ENCODE results near the gene GRIN2A.

The GRIN2A gene

DNA sequence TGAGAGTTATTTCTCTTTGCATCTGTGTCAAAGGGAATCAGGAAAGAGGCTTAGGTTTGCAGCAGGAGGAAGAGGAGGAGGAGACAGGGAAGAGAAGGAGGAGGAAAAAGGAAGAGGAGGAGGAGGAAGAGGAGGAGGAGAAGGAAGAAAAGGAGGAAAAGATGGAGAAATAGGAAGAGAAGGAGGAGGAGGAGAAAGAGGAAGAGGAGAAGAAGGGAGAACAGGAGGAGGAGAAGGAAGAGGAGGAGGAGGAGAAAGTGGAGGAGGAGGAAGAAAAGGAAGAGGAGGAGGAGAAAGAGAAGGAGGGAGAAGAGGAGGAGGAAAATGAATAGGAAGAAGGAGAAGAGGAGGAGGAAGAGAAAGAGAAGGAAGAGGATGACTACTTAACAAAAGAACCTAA, 459.1 kb downstream of the GRIN2A start (continued):
- TF ChIP-seq, protein P1, sequence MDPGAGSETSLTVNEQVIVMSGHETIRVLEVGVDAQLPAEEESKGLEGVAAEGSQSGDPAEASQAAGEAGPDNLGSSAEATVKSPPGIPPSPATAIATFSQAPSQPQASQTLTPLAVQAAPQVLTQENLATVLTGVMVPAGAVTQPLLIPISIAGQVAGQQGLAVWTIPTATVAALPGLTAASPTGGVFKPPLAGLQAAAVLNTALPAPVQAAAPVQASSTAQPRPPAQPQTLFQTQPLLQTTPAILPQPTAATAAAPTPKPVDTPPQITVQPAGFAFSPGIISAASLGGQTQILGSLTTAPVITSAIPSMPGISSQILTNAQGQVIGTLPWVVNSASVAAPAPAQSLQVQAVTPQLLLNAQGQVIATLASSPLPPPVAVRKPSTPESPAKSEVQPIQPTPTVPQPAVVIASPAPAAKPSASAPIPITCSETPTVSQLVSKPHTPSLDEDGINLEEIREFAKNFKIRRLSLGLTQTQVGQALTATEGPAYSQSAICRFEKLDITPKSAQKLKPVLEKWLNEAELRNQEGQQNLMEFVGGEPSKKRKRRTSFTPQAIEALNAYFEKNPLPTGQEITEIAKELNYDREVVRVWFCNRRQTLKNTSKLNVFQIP (CRISPR knock-in tag; IDR thresholded peaks at IDR 0.05; ENCODE audit: borderline replicate concordance, low read depth) = no peak

DNA sequence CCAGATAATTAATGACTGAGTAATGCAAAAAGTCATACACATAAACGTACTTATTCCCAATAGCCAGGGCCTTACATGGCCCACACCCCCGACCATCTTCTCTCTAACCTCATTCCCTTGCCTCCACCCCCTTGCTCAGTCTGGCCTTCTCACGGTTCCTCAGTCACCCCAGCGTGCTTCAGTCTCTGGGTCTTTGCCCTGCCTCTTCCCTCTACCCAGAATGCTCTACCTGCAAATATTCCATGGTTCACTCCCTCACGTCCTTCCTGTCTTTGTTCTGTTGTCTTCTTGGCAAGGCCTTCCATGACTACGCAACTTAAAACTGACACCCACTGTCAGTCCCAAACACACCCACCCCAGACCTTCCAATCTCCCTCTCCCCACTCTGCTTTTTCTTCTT, 468.3 kb downstream of the GRIN2A start:
- ATAC-seq = no peak
- TF ChIP-seq, protein P2, sequence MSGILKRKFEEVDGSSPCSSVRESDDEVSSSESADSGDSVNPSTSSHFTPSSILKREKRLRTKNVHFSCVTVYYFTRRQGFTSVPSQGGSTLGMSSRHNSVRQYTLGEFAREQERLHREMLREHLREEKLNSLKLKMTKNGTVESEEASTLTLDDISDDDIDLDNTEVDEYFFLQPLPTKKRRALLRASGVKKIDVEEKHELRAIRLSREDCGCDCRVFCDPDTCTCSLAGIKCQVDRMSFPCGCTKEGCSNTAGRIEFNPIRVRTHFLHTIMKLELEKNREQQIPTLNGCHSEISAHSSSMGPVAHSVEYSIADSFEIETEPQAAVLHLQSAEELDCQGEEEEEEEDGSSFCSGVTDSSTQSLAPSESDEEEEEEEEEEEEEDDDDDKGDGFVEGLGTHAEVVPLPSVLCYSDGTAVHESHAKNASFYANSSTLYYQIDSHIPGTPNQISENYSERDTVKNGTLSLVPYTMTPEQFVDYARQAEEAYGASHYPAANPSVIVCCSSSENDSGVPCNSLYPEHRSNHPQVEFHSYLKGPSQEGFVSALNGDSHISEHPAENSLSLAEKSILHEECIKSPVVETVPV (CRISPR knock-in tag; IDR thresholded peaks at IDR 0.05) = no peak
- TF ChIP-seq CSDC2 (CRISPR knock-in tag; IDR thresholded peaks at IDR 0.05) (no peak), ZNF8 (CRISPR knock-in tag; IDR thresholded peaks at IDR 0.05) (no peak), ZNF565 (CRISPR knock-in tag; conservative IDR thresholded peaks at IDR 0.05; ENCODE audit: low read depth) (no peak), ZFP3 (CRISPR knock-in tag; IDR thresholded peaks at IDR 0.05) (no peak), ISL1 (CRISPR knock-in tag; IDR thresholded peaks at IDR 0.05) (no peak), GLIS3 (CRISPR knock-in tag; IDR thresholded peaks at IDR 0.05) (no peak), ZNF70 (CRISPR knock-in tag; IDR thresholded peaks at IDR 0.05) (no peak), TCF4 (CRISPR knock-in tag; IDR thresholded peaks at IDR 0.05; ENCODE audit: borderline replicate concordance) (no peak)
- TF ChIP-seq, protein P3, sequence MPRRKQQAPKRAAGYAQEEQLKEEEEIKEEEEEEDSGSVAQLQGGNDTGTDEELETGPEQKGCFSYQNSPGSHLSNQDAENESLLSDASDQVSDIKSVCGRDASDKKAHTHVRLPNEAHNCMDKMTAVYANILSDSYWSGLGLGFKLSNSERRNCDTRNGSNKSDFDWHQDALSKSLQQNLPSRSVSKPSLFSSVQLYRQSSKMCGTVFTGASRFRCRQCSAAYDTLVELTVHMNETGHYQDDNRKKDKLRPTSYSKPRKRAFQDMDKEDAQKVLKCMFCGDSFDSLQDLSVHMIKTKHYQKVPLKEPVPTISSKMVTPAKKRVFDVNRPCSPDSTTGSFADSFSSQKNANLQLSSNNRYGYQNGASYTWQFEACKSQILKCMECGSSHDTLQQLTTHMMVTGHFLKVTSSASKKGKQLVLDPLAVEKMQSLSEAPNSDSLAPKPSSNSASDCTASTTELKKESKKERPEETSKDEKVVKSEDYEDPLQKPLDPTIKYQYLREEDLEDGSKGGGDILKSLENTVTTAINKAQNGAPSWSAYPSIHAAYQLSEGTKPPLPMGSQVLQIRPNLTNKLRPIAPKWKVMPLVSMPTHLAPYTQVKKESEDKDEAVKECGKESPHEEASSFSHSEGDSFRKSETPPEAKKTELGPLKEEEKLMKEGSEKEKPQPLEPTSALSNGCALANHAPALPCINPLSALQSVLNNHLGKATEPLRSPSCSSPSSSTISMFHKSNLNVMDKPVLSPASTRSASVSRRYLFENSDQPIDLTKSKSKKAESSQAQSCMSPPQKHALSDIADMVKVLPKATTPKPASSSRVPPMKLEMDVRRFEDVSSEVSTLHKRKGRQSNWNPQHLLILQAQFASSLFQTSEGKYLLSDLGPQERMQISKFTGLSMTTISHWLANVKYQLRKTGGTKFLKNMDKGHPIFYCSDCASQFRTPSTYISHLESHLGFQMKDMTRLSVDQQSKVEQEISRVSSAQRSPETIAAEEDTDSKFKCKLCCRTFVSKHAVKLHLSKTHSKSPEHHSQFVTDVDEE (CRISPR knock-in tag; IDR thresholded peaks at IDR 0.05) = no peak
- TF ChIP-seq, protein P4, sequence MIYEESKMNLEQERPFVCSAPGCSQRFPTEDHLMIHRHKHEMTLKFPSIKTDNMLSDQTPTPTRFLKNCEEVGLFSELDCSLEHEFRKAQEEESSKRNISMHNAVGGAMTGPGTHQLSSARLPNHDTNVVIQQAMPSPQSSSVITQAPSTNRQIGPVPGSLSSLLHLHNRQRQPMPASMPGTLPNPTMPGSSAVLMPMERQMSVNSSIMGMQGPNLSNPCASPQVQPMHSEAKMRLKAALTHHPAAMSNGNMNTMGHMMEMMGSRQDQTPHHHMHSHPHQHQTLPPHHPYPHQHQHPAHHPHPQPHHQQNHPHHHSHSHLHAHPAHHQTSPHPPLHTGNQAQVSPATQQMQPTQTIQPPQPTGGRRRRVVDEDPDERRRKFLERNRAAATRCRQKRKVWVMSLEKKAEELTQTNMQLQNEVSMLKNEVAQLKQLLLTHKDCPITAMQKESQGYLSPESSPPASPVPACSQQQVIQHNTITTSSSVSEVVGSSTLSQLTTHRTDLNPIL (CRISPR knock-in tag; IDR thresholded peaks at IDR 0.05; ENCODE audit: low read depth) = no peak

DNA sequence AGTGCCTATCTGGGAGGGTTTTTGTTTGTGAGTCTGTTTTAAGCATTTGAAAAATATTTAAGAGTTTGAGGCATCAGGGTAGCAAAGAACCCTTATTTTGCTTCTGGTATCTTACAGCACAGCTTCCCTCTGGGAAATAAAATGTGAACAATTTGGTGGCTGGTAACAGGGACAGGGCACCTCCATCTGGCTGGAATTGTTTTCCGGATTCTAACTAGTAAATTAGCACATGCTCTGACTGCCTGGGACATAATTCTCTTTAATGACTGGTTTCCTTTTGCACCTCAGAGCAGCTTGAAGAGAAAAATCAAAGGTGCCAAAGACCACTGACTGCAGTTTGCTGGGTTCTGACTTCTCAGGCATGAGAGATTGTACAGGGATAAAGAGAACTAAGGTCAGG, 469.1 kb downstream of the GRIN2A start:
- ATAC-seq = no peak
- TF ChIP-seq ZNF8 (CRISPR knock-in tag; IDR thresholded peaks at IDR 0.05) (no peak), BACH2 (CRISPR knock-in tag; IDR thresholded peaks at IDR 0.05; ENCODE audit: borderline replicate concordance) (no peak), ZNF70 (CRISPR knock-in tag; IDR thresholded peaks at IDR 0.05) (no peak), ZC3H10 (CRISPR knock-in tag; IDR thresholded peaks at IDR 0.05) (no peak), TCF4 (CRISPR knock-in tag; IDR thresholded peaks at IDR 0.05; ENCODE audit: borderline replicate concordance) (no peak), ZFP30 (CRISPR knock-in tag; IDR thresholded peaks at IDR 0.05) (no peak), ISL1 (CRISPR knock-in tag; IDR thresholded peaks at IDR 0.05) (no peak), RARB (CRISPR knock-in tag; IDR thresholded peaks at IDR 0.05) (no peak), TOX (CRISPR knock-in tag; IDR thresholded peaks at IDR 0.05; ENCODE audit: borderline replicate concordance) (no peak), ZNF565 (CRISPR knock-in tag; conservative IDR thresholded peaks at IDR 0.05; ENCODE audit: low read depth) (no peak)
- TF ChIP-seq, protein P1 (CRISPR knock-in tag; IDR thresholded peaks at IDR 0.05; ENCODE audit: borderline replicate concordance, low read depth) = no peak
- TF ChIP-seq, protein P3 (CRISPR knock-in tag; IDR thresholded peaks at IDR 0.05) = no peak
- TF ChIP-seq, protein P2 (CRISPR knock-in tag; IDR thresholded peaks at IDR 0.05) = no peak
- TF ChIP-seq, protein P5, sequence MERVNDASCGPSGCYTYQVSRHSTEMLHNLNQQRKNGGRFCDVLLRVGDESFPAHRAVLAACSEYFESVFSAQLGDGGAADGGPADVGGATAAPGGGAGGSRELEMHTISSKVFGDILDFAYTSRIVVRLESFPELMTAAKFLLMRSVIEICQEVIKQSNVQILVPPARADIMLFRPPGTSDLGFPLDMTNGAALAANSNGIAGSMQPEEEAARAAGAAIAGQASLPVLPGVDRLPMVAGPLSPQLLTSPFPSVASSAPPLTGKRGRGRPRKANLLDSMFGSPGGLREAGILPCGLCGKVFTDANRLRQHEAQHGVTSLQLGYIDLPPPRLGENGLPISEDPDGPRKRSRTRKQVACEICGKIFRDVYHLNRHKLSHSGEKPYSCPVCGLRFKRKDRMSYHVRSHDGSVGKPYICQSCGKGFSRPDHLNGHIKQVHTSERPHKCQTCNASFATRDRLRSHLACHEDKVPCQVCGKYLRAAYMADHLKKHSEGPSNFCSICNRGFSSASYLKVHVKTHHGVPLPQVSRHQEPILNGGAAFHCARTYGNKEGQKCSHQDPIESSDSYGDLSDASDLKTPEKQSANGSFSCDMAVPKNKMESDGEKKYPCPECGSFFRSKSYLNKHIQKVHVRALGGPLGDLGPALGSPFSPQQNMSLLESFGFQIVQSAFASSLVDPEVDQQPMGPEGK (CRISPR knock-in tag; IDR thresholded peaks at IDR 0.05; ENCODE audit: borderline replicate concordance) = no peak

Measured in SK-N-SH treated with all-trans-retinoic acid at 6 μM for 48 hours (cell line).